ENCODE results near the gene ACADS.

DNA sequence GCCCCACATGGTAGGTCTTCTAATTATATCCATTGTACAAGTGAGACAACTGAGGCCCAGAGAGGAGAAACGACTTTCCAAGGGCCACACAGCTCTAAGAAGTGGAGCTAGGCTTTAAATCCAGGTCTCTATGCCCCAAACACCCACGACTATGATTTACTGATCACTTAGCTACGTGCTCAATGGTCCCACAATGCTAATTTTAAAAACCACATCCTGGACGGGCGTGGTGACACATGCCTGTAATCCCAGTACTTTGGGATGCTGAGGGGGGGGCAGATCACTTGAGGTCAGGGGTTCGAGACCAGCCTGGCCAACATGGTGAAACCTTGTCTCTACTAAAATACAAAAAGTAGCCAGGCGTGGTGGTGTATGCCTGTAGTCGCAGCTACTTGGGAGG is 47.1 kb upstream of the ACADS start:
- no peak for TF ChIP-seq SCRT2 (tag by site-specific recombination; IDR thresholded peaks at IDR 0.05)
- no peak for TF ChIP-seq ZNF18 (tag by site-specific recombination; IDR thresholded peaks at IDR 0.05)
- TF ChIP-seq MYNN (tag by site-specific recombination; IDR thresholded peaks at IDR 0.05; ENCODE audit: borderline replicate concordance): no peak
- no peak for TF ChIP-seq CTCF (tag by site-specific recombination; IDR thresholded peaks at IDR 0.05)
- no peak for TF ChIP-seq ZNF391 (tag by site-specific recombination; IDR thresholded peaks at IDR 0.05; ENCODE audit: borderline replicate concordance, low read depth)
- no peak for TF ChIP-seq ZNF24 (tag by site-specific recombination; IDR thresholded peaks at IDR 0.05)
- TF ChIP-seq, protein P1, sequence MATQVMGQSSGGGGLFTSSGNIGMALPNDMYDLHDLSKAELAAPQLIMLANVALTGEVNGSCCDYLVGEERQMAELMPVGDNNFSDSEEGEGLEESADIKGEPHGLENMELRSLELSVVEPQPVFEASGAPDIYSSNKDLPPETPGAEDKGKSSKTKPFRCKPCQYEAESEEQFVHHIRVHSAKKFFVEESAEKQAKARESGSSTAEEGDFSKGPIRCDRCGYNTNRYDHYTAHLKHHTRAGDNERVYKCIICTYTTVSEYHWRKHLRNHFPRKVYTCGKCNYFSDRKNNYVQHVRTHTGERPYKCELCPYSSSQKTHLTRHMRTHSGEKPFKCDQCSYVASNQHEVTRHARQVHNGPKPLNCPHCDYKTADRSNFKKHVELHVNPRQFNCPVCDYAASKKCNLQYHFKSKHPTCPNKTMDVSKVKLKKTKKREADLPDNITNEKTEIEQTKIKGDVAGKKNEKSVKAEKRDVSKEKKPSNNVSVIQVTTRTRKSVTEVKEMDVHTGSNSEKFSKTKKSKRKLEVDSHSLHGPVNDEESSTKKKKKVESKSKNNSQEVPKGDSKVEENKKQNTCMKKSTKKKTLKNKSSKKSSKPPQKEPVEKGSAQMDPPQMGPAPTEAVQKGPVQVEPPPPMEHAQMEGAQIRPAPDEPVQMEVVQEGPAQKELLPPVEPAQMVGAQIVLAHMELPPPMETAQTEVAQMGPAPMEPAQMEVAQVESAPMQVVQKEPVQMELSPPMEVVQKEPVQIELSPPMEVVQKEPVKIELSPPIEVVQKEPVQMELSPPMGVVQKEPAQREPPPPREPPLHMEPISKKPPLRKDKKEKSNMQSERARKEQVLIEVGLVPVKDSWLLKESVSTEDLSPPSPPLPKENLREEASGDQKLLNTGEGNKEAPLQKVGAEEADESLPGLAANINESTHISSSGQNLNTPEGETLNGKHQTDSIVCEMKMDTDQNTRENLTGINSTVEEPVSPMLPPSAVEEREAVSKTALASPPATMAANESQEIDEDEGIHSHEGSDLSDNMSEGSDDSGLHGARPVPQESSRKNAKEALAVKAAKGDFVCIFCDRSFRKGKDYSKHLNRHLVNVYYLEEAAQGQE (tag by site-specific recombination; IDR thresholded peaks at IDR 0.05): no peak
- TF ChIP-seq, protein P2, sequence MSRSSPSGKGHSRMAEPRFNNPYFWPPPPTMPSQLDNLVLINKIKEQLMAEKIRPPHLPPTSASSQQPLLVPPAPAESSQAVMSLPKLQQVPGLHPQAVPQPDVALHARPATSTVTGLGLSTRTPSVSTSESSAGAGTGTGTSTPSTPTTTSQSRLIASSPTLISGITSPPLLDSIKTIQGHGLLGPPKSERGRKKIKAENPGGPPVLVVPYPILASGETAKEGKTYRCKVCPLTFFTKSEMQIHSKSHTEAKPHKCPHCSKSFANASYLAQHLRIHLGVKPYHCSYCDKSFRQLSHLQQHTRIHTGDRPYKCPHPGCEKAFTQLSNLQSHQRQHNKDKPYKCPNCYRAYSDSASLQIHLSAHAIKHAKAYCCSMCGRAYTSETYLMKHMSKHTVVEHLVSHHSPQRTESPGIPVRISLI (tag by site-specific recombination; IDR thresholded peaks at IDR 0.05): no peak
- no peak for TF ChIP-seq ZNF10 (tag by site-specific recombination; IDR thresholded peaks at IDR 0.05)
- TF ChIP-seq ZNF184 (tag by site-specific recombination; IDR thresholded peaks at IDR 0.05): no peak

All from HEK293 (cell line).